HG02571 (cell line): ENCODE measurements around the gene TFAP2E.

Experiments used
- ATAC-seq: cut with Tn5 transposase; IDR thresholded peaks from one replicate; pipeline ENCODE4 v1.9.1; 2021; ENCODE audit warnings: mild to moderate bottlenecking, moderate library complexity; ENCODE audit not compliant: unreplicated experiment

Gene TFAP2E

DNA sequence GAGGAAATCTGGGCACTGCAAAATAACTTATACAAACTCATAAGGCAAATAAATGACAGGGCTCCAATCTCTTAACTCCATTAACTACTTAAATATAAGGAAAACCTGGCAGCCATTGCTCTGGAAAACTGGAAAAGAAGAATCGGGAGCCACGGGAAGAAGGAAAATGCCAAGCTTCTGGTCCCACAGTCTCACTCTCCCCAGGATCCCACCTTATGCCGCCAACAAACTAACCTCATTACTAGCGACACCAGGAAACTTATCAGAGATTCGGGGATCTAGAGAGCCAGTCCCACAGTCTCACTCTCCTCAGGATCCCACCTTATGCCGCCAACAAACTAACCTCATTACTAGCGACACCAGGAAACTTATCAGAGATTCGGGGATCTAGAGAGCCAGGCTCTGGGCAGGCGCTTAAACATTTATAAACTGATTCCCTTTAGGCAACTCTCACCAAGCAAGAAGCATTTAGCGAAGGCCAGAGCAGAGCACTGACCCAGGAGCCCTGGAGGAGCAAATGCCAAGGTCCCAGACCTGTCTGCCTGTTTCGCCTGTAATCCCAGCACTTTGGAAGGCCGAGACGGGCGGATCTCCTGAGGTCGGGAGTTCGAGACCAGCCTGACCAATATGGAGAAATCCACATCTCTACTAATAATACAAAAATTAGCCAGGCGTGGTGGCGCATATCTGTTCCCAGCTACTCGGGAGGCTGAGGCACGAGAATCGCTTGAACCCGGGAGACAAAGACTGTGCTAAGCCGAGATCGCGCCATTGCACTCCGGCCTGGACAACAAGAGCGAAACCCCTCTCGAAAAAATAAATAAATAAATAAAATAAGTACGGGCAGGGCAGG lies 67.5 kb downstream of the TFAP2E start:
- no peak for ATAC-seq

- peak; percentile 79 for ATAC-seq
Measured at GRCh38 chr1:35641233-35641866, 68.2 kb downstream of the TFAP2E start, which contains the start of gene PSMB2. Gene PSMB2, minus strand, starts transcription at chr1:35641526. Its CDS starts 94 bp downstream, at chr1:35641432.

DNA sequence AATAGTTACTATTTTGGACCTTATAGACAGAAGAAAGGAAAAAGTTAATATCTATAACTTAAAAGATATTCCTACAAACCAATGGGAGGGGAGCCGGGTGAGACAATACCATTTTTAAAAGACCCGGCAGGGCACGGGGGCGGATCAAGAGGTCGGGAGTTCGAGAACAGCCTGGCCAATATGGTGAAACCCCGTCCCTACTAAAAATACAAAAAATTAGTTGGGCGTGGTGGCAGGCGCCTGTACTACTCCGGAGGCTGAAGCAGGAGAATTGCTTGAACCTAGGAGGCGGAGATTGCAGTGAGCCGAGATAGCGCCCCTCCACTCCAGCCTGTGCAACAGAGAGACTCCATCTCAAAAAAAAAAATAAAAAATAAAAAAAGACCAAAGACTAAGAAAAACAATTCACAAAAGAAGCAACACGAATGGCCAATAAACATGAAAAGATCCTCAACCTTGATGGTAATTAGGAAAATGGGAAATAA lies 69.4 kb downstream of the TFAP2E start:
- ATAC-seq = no peak

DNA sequence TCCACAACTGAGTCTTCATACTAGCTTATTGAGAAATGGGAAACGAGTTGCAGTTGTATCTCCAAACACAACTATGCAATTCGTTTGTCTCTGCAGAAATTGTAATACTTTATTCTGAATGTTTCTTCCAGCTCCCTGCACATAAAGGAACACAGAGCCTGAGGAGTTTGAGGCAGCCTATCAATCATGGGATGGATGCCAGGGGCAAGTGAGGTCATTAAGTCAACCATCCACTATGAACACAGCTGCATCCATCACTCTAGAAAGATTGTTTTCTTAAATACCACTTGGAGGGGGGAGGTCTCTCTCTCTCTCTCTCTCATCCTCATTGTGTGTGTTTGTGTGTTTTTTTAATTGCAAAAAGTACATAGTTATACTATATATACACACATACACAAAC lies 71.1 kb downstream of the TFAP2E start:
- no peak for ATAC-seq
